Raji (cell line): ENCODE data around the gene CRYGN.

ENCODE experiments used
- POLR2A ChIP-seq: IDR thresholded peaks from 2 replicates; pipeline ENCODE4 v1.6.1; 2011; ENCODE audit warnings: low read depth, low read length, control low read depth; ENCODE audit not compliant: insufficient read depth

CRYGN gene

DNA sequence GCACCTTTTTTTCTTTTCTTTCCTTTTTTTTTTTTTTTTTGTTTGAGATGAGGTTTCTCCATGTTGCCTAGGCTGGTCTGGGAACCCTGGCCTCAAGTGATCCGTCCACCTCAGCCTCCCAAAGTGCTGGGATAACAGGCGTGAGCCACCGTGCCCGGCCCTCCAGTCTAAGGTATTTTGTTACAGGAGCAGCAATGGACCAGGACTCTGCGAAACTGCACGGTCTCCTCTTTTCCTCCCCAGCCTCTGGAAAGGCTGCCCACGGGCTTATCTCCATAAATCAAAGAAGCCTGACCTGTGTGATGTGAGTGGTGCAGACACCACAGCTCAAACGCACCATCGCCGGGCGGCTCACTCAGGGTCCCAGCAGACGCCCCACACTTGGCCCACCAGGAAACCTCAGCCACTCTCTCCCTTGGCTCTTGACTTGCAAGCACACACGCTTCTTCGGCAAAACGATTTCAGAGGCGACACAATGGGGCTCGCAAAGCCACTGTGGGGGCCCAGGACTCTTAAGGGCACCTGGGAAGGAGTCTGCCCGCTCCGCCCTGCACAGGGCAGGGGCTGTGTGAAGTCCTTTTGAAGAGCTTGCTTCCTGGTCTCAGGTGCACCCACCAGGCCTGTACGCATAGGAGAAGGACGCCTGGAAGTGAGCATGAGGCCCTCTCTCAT is 50.7 kb downstream of the CRYGN start:
- no peak for TF ChIP-seq POLR2A

GRCh38 chr7:151388430-151388829 is 51.5 kb downstream of the CRYGN start:
- TF ChIP-seq POLR2A, result no peak

- no peak for TF ChIP-seq POLR2A
These were observed 52.0 kb downstream of the CRYGN start for GRCh38 chr7:151388007-151388297.

DNA sequence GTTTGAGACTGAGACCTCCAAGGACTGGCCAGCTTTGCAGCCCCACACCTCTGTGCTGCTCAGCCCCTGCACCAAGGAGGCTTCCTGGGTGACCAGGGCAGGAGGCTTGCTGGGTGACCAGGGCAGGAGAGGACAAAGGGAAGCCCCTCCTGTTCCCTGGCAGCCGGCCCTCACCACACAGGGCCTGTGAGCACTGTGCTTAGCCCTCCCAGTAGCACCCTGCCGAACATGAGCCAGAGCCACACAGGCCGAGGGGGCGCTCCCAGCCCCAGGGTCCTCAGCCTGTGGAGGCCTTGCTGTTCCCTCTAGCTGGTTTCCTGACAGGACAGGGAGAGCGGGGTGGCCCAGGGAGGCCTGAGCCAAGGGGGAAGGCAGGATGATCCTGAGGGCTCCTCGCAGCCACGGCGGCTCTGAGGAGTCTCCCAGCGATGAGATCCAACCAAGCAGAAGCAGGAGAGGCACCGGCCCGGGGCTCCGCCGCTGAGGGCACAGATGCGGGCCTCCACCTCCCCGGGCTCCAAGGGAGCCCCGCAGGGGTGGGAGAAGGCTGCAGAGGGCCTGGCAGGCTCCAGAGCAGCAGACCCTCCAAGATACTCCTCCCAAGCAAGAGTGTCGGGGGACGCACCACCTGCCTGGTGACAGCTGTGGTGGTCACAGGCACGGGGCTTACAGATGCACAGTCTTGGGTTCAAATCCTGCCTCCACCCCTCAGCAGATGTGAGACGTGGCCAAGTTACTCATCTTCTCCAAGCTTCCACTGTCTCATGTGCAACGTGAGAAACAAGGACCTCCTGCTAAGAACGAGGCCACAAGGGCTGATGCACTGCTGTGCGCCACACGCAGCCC is 52.6 kb downstream of the CRYGN start:
- TF ChIP-seq POLR2A, result no peak

- no peak for TF ChIP-seq POLR2A
These were observed 53.4 kb downstream of the CRYGN start for GRCh38 chr7:151386301-151387160.

- TF ChIP-seq POLR2A, result no peak
These were observed 54.2 kb downstream of the CRYGN start for GRCh38 chr7:151385626-151386300.

DNA sequence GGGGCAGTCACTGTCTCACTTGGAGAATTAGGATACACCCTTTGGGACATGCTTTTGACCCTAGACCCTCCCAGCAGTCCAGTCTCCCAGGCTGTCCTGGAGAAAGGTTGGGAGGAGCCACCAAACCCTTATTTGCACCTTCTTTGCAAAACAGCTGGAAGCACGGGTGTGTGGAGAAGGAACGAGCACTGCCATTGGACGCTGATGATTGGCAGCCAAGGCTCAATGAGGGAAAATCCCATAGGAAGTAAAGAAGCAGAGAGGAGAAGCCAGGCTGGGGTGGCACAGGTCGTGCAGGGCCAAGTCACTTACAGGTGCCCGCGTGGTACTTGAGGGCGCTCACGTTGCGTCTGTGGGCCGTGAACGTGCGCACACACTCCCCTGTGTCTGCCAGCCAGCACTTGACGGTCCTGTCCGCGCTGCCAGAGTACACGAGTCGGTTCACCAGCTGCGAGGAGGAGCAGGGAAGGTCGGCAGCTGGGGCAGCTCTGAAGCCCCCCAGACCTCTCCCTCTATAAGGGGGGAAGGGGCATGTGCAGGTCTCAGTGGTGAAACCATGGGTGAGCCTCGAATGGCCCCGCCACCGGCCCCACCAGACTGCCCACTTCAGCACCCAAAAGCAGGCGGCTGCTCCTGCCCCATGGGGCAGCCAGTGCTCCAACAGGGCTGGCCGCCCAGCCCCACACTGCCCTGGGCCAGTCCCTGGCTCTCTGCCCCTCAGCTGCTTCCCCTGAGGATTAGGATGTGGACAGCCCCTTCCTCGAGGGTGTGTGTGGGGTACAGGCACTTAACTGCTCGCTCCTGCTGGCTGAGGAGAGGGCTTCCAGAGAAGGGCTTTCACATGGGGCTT is 54.9 kb downstream of the CRYGN start:
- TF ChIP-seq POLR2A, result no peak

GRCh38 chr7:151384352-151384697 is 55.6 kb downstream of the CRYGN start:
- TF ChIP-seq POLR2A, result no peak

- no peak for TF ChIP-seq POLR2A
These were observed 56.1 kb downstream of the CRYGN start for GRCh38 chr7:151383638-151384351.

- no peak for TF ChIP-seq POLR2A
These were observed 57.7 kb downstream of the CRYGN start for GRCh38 chr7:151382079-151382885.

GRCh38 chr7:151381348-151382078 is 58.4 kb downstream of the CRYGN start:
- no peak for TF ChIP-seq POLR2A

- TF ChIP-seq POLR2A, result no peak
These were observed 58.9 kb downstream of the CRYGN start for GRCh38 chr7:151381098-151381347.
